ENCODE measurements around the gene KCNIP3.
"Not testable (repeated sequence)": the region's sequence is repeated elsewhere in the genome, so short reads cannot be mapped to it uniquely, and the experiment has no call there.

The KCNIP3 gene

GRCh38 chr2:95429748-95430467 is 132.8 kb downstream of the KCNIP3 start:
- not testable (repeated sequence) for H3K9me3 ChIP-seq (ENCODE audit: insufficient read depth, low read length); DNase-seq (ENCODE audit: low read depth, low spot score); H3K9ac ChIP-seq (ENCODE audit: insufficient read length, low read depth); H3K4me1 ChIP-seq (ENCODE audit: insufficient read depth, insufficient read length); H3K36me3 ChIP-seq (ENCODE audit: insufficient read depth, insufficient read length, low read length); H3K4me3 ChIP-seq (ENCODE audit: insufficient read length, low read depth); H3K27me3 ChIP-seq (ENCODE audit: insufficient read depth, insufficient read length)

GRCh38 chr2:95433373-95433772 is 136.2 kb downstream of the KCNIP3 start:
- not testable (repeated sequence) for H3K36me3 ChIP-seq (ENCODE audit: insufficient read depth, insufficient read length, low read length); H3K27me3 ChIP-seq (ENCODE audit: insufficient read depth, insufficient read length); DNase-seq (ENCODE audit: low read depth, low spot score); H3K9me3 ChIP-seq (ENCODE audit: insufficient read depth, low read length); H3K4me1 ChIP-seq (ENCODE audit: insufficient read depth, insufficient read length); H3K9ac ChIP-seq (ENCODE audit: insufficient read length, low read depth); H3K4me3 ChIP-seq (ENCODE audit: insufficient read length, low read depth)

- DNase-seq (ENCODE audit: low read depth, low spot score); H3K4me1 ChIP-seq (ENCODE audit: insufficient read depth, insufficient read length); H3K36me3 ChIP-seq (ENCODE audit: insufficient read depth, insufficient read length, low read length); H3K9me3 ChIP-seq (ENCODE audit: insufficient read depth, low read length); H3K27me3 ChIP-seq (ENCODE audit: insufficient read depth, insufficient read length); H3K4me3 ChIP-seq (ENCODE audit: insufficient read length, low read depth); H3K9ac ChIP-seq (ENCODE audit: insufficient read length, low read depth): not testable (repeated sequence)
Measured at GRCh38 chr2:95433973-95434372, 136.8 kb downstream of the KCNIP3 start.

GRCh38 chr2:95434507-95435076 is 137.4 kb downstream of the KCNIP3 start:
- not testable (repeated sequence) for H3K9ac ChIP-seq (ENCODE audit: insufficient read length, low read depth); H3K4me3 ChIP-seq (ENCODE audit: insufficient read length, low read depth); H3K4me1 ChIP-seq (ENCODE audit: insufficient read depth, insufficient read length); H3K9me3 ChIP-seq (ENCODE audit: insufficient read depth, low read length); H3K27me3 ChIP-seq (ENCODE audit: insufficient read depth, insufficient read length); H3K36me3 ChIP-seq (ENCODE audit: insufficient read depth, insufficient read length, low read length); DNase-seq (ENCODE audit: low read depth, low spot score)

GRCh38 chr2:95435162-95435871 is 138.2 kb downstream of the KCNIP3 start:
- H3K4me3 ChIP-seq (ENCODE audit: insufficient read length, low read depth); H3K36me3 ChIP-seq (ENCODE audit: insufficient read depth, insufficient read length, low read length); H3K27me3 ChIP-seq (ENCODE audit: insufficient read depth, insufficient read length); H3K9ac ChIP-seq (ENCODE audit: insufficient read length, low read depth); DNase-seq (ENCODE audit: low read depth, low spot score); H3K4me1 ChIP-seq (ENCODE audit: insufficient read depth, insufficient read length); H3K9me3 ChIP-seq (ENCODE audit: insufficient read depth, low read length): not testable (repeated sequence)

Data from NT2/D1 (cell line).